Mucosa of stomach (tissue), 1 donor: ENCODE measurements around the gene NEK7.
"Not testable (repeated sequence)": the region's sequence is repeated elsewhere in the genome, so short reads cannot be mapped to it uniquely, and the experiment has no call there.

Source experiments
- H3K27me3 ChIP-seq: one replicate; pipeline ENCODE4 v1.7.0; 2013; ENCODE audit warnings: mild to moderate bottlenecking, low read length; ENCODE audit not compliant: control insufficient read depth, insufficient read depth
- H3K36me3 ChIP-seq: one replicate; pipeline ENCODE4 v1.7.0; 2013; ENCODE audit warnings: low read length; ENCODE audit not compliant: control insufficient read depth, insufficient read depth
- H3K4me1 ChIP-seq: one replicate; pipeline ENCODE4 v1.7.0; 2013; ENCODE audit warnings: mild to moderate bottlenecking, low read length; ENCODE audit not compliant: control insufficient read depth, insufficient read depth
- H3K4me3 ChIP-seq: one replicate; pipeline ENCODE4 v1.7.0; 2013; ENCODE audit warnings: low read length
- H3K9ac ChIP-seq: one replicate; pipeline ENCODE4 v1.7.0; 2013; ENCODE audit warnings: mild to moderate bottlenecking, low read length, moderate library complexity
- H3K9me3 ChIP-seq: one replicate; pipeline ENCODE4 v1.7.0; 2013; ENCODE audit warnings: mild to moderate bottlenecking, low read length, moderate library complexity; ENCODE audit not compliant: control insufficient read depth
- donor health status: Pancreatic carcinoma.

The NEK7 gene

DNA sequence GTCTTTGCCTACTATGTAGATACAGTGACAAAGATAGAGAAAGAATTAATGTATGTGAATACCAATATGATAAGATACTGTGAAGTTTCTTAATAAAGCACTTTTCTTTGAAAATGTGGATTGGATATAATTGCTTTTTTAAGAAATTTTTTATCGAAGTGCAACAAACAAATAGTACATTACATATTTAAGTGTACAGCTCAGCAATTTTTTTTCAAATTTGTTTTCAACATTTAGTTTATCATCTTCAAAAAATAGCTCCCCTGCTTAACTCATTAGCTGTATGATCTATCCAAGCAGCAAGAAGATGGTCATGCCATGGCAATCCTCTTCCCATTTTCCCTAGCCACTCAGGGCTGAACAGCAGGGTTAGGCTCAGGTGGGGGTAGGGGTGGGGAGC is 40.5 kb downstream of the NEK7 start:
- H3K36me3 ChIP-seq = no peaks in the 10 kb centered on the region
- H3K27me3 ChIP-seq = no peaks in the 10 kb centered on the region
- H3K4me3 ChIP-seq = no peak overlapping the region
- H3K9ac ChIP-seq = no peak overlapping the region
- no peaks in the 10 kb centered on the region for H3K4me1 ChIP-seq
- H3K9me3 ChIP-seq = no peaks in the 10 kb centered on the region

GRCh38 chr1:198199105-198199504 is 42.3 kb downstream of the NEK7 start:
- Histone ChIP-seq H3K9ac (no peak overlapping the region), H3K4me1 (no peaks in the 10 kb centered on the region), H3K9me3 (no peaks in the 10 kb centered on the region), H3K27me3 (no peaks in the 10 kb centered on the region), H3K4me3 (no peak overlapping the region), H3K36me3 (no peaks in the 10 kb centered on the region)

DNA sequence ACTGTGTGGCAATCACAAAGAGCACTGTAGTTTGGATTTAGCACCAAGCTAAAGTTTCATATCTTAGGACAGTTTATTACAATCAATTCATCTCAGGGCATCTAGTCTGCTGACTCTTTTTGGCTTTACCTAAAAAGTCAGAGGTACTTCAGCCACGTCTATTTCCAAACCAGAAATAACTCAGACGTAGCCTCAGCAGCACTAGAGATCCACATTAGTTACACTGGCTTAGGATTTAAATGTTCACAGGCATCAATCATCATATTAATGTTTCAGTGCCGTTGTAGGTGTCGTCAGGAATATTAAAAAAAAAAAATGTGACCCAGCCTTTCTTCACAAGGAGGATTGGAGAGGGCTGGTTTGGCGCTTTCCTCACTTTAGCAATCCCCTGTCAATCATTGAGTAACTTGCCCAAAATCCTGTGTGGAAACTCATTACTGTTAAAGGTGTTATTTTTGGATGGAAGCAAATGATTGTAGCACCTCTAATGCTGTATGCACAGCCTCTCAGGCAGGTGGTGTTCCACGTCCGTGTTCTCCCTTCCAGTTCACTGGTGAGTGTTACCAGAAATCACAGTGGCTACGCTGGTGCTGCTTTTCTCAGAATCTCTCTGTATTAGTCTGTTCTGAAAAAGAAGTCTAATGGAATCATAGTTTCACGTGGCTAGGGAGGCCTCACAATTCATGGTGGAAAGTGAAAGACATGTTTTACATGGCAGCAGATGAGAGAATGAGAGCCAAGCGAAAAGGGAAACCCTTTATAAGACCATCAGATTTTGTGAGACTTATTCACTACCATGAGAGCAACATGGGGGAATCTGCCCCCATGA is 45.4 kb downstream of the NEK7 start:
- Histone ChIP-seq H3K4me3 (no peak overlapping the region), H3K4me1 (no peaks in the 10 kb centered on the region), H3K9ac (no peak overlapping the region), H3K27me3 (no peaks in the 10 kb centered on the region), H3K36me3 (no peaks in the 10 kb centered on the region), H3K9me3 (no peaks in the 10 kb centered on the region)

- no peak overlapping the region for H3K9ac ChIP-seq
- H3K9me3 ChIP-seq = no peaks in the 10 kb centered on the region
- H3K36me3 ChIP-seq = no peaks in the 10 kb centered on the region
- no peaks in the 10 kb centered on the region for H3K27me3 ChIP-seq
- H3K4me3 ChIP-seq = no peak overlapping the region
- no peaks in the 10 kb centered on the region for H3K4me1 ChIP-seq
These were observed 46.6 kb downstream of the NEK7 start for GRCh38 chr1:198203434-198203833.

GRCh38 chr1:198205016-198205684 is 48.4 kb downstream of the NEK7 start:
- Histone ChIP-seq H3K9ac (no peak overlapping the region), H3K27me3 (no peaks in the 10 kb centered on the region), H3K4me1 (no peaks in the 10 kb centered on the region), H3K36me3 (no peaks in the 10 kb centered on the region), H3K9me3 (no peaks in the 10 kb centered on the region), H3K4me3 (no peak overlapping the region)

GRCh38 chr1:198206292-198206691 is 49.5 kb downstream of the NEK7 start:
- H3K4me3 ChIP-seq = no peak overlapping the region
- no peaks in the 10 kb centered on the region for H3K4me1 ChIP-seq
- H3K9me3 ChIP-seq = no peaks in the 10 kb centered on the region
- H3K36me3 ChIP-seq = no peaks in the 10 kb centered on the region
- no peaks in the 10 kb centered on the region for H3K27me3 ChIP-seq
- H3K9ac ChIP-seq = no peak overlapping the region

DNA sequence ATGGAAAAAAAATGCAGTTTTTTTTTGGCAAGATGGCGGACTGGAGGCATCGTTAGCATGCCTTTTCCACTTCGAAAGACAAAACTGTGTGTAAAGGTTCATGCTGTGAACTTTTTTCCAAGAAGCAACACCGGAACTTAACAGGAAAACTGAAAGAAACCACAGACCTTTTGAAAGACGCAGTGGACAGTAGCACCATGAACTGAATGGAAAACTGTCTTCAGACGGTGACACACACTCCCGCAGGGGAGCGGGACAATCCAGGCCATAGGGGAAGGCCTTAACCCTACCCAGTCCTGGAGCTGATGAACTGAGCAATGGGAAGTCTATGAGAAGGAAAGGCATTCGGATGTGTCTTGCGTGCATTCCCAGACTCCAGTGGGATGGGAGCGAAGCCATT is 54.9 kb downstream of the NEK7 start:
- Histone ChIP-seq H3K36me3 (no peaks in the 10 kb centered on the region), H3K4me1 (no peaks in the 10 kb centered on the region), H3K27me3 (no peaks in the 10 kb centered on the region), H3K4me3 (no peak overlapping the region), H3K9me3 (no peaks in the 10 kb centered on the region), H3K9ac (no peak overlapping the region)

- no peaks in the 10 kb centered on the region for H3K36me3 ChIP-seq
These were observed 55.3 kb downstream of the NEK7 start for GRCh38 chr1:198212126-198212525.

GRCh38 chr1:198212675-198213074 is 55.9 kb downstream of the NEK7 start:
- Histone ChIP-seq H3K4me3 (no peak overlapping the region), H3K27me3 (no peaks in the 10 kb centered on the region), H3K9ac (no peak overlapping the region), H3K4me1 (no peaks in the 10 kb centered on the region), H3K9me3 (no peaks in the 10 kb centered on the region), H3K36me3 (no peaks in the 10 kb centered on the region)

More at GRCh38 chr1:198212126-198212525, 55.3 kb downstream of the NEK7 start:
- H3K4me1 ChIP-seq = no peaks in the 10 kb centered on the region
- no peak overlapping the region for H3K9ac ChIP-seq
- no peaks in the 10 kb centered on the region for H3K27me3 ChIP-seq
- H3K9me3 ChIP-seq = no peaks in the 10 kb centered on the region
- H3K4me3 ChIP-seq = no peak overlapping the region

DNA sequence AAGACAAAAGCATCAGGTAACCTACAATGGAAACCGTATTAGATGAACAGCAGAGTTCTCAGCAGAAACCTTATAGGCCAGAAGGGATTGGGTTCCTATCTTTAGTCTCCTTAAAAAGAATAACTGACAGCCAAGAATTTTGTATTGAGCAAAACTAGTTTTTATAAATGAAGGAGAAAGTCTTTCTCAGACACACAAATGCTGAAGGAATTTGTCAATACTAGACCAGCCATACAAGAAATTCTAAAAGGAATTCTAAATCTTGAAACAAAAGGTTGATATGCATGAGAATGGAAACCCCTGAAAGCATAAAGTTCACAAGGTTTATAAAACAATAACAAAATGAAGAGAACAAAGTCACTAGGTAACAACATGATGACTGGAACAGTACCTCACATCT is 58.1 kb downstream of the NEK7 start:
- Histone ChIP-seq H3K27me3 (no peaks in the 10 kb centered on the region), H3K9ac (no peak overlapping the region), H3K4me1 (no peaks in the 10 kb centered on the region), H3K36me3 (no peaks in the 10 kb centered on the region), H3K9me3 (no peaks in the 10 kb centered on the region), H3K4me3 (no peak overlapping the region)

GRCh38 chr1:198220428-198220827 is 63.6 kb downstream of the NEK7 start:
- H3K4me3 ChIP-seq = no peak overlapping the region
- no peaks in the 10 kb centered on the region for H3K36me3 ChIP-seq
- H3K4me1 ChIP-seq = no peaks in the 10 kb centered on the region
- no peak overlapping the region for H3K9ac ChIP-seq
- H3K27me3 ChIP-seq = no peaks in the 10 kb centered on the region
- H3K9me3 ChIP-seq = no peaks in the 10 kb centered on the region

DNA sequence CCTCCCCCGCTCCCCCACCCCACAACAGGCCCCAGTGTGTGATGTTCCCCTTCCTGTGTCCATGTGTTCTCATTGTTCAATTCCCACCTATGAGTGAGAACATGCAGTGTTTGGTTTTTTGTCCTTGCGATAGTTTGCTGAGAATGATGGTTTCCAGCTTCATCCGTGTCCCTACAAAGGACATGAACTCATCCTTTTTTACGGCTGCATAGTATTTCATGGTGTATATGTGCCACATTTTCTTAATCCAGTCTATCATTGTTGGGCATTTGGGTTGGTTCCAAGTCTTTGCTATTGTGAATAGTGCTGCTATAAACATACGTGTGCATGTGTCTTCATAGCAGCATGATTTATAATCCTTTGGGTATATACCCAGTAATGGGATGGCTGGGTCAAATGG is 70.2 kb downstream of the NEK7 start:
- not testable (repeated sequence) for H3K27me3 ChIP-seq, H3K4me3 ChIP-seq, H3K4me1 ChIP-seq, H3K9me3 ChIP-seq, H3K9ac ChIP-seq, H3K36me3 ChIP-seq
